GM12878 (cell line): ENCODE data around the gene LMAN2. TPM values are rescaled to one million over a fixed set of nuclear protein-coding genes. Genes with fewer than 3 reads are reported as not detected.

Source experiments
- ATAC-seq: fragments of 200-7000 bp; cut with Tn5 transposase; 3 replicates; pipeline ENCODE4 v1.9.1; 2020; ENCODE audit warnings: mild to moderate bottlenecking, moderate library complexity
- BruUV-seq: library from RNA; stranded (reverse); fragments of 400-500 nt; replicated peaks from 2 replicates; lab custom pipeline; 2021; lab: Mats Ljungman, UMichigan
- CTCF ChIA-PET: fragments of 300-600 bp; sonication (Branson Sonifier 250); formaldehyde crosslinking; extraction: SDS; loops from one replicate; lab custom pipeline; 2021; ENCODE audit warnings: inconsistent platforms; lab: Yijun Ruan, JAX
- POLR2A ChIA-PET: fragments of 350-600 bp; formaldehyde crosslinking; extraction: SDS; loops from one replicate; lab custom pipeline; 2021; ENCODE audit warnings: inconsistent platforms; lab: Charles Lee
- RAD21 ChIA-PET: fragments of 300-600 bp; sonication (Branson Sonifier 250); formaldehyde crosslinking; loops from one replicate; lab custom pipeline; 2023; ENCODE audit warnings: antibody characterized with exemption; ENCODE audit not compliant: unreplicated experiment; lab: Charles Lee
- SMC1A ChIA-PET: fragments of 300-600 bp; sonication (Branson Sonifier 250); formaldehyde crosslinking; loops from one replicate; lab custom pipeline; 2023; ENCODE audit not compliant: unreplicated experiment, uncharacterized antibody; lab: Charles Lee
- DNase-seq: peaks from one replicate; pipeline ENCODE4 v3.0.0-alpha.2; 2011; ENCODE audit warnings: low read depth, low spot score
- FAIRE-seq: peaks from 3 replicates; lab custom pipeline; 2011; peaks lifted over from hg19 to GRCh38; lab: Jason Lieb, UNC
- H2AFZ ChIP-seq: 2 replicates; pipeline ENCODE4 v1.6.0; 2011; ENCODE audit warnings: low read depth, low read length, control low read depth; ENCODE audit not compliant: control insufficient read depth
- H3K27ac ChIP-seq: 2 replicates; pipeline ENCODE4 v1.5.1; 2011; ENCODE audit warnings: control low read depth; ENCODE audit not compliant: control insufficient read depth, insufficient read depth
- H3K27me3 ChIP-seq, 2 experiments: replicated peaks in 1 of 2; 2 replicates each; pipeline versions ENCODE4 v1.6.0 to v1.6.1; 2011; ENCODE audit warnings: low read length in 1 of 2; ENCODE audit not compliant: control insufficient read depth in 2 of 2, insufficient read depth in 2 of 2
- H3K36me3 ChIP-seq, 2 experiments: 2 replicates each; pipeline ENCODE4 v1.5.1; 2011; ENCODE audit warnings: low read length in 1 of 2; ENCODE audit not compliant: control insufficient read depth in 2 of 2, insufficient read depth in 2 of 2
- H3K4me1 ChIP-seq: 2 replicates; pipeline ENCODE4 v1.6.1; 2011; ENCODE audit warnings: mild to moderate bottlenecking, low read length, moderate library complexity, mixed read lengths; ENCODE audit not compliant: control insufficient read depth, insufficient read depth
- H3K4me2 ChIP-seq: 2 replicates; pipeline ENCODE4 v1.6.0; 2011; ENCODE audit warnings: control low read depth; ENCODE audit not compliant: control insufficient read depth, insufficient read depth
- H3K4me3 ChIP-seq: fragments of 200-600 bp; sonication (generic); 2 replicates; pipeline ENCODE4 v1.5.1; 2016
- H3K79me2 ChIP-seq: 2 replicates; pipeline ENCODE4 v1.6.0; 2011; ENCODE audit warnings: low read length; ENCODE audit not compliant: control insufficient read depth, insufficient read depth
- H3K9ac ChIP-seq: 2 replicates; pipeline ENCODE4 v1.8.0; 2011; ENCODE audit warnings: low read length, control low read depth, mixed read lengths; ENCODE audit not compliant: control insufficient read depth, insufficient read depth
- H3K9me3 ChIP-seq: replicated peaks from 3 replicates; pipeline ENCODE4 v1.5.1; 2011; ENCODE audit warnings: mild to moderate bottlenecking, low read length; ENCODE audit not compliant: control insufficient read depth, insufficient read depth
- H4K20me1 ChIP-seq: 2 replicates; pipeline ENCODE4 v1.6.0; 2011; ENCODE audit not compliant: control insufficient read depth, insufficient read depth
- ASH2L ChIP-seq: fragments of 300-600, 200-600 bp; sonication (generic); IDR thresholded peaks from 2 replicates; pipeline ENCODE4 v1.6.1; 2017; ENCODE audit warnings: low read depth, mild to moderate bottlenecking, borderline replicate concordance
- BCL11A ChIP-seq: IDR thresholded peaks from 2 replicates; pipeline ENCODE4 v1.6.1; 2011; ENCODE audit warnings: low read depth, low read length
- BHLHE40 ChIP-seq, 2 experiments: fragments of 450-650 bp in 1 of 2; IDR thresholded peaks; 2 replicates each; pipeline ENCODE4 v1.6.1; 2011 to 2017; ENCODE audit warnings: low read depth in 2 of 2, borderline replicate concordance in 1 of 2, improper control_type of control experiment in 1 of 2, low read length in 1 of 2, mild to moderate bottlenecking in 1 of 2
- CHD4 ChIP-seq: fragments of 200-600 bp; sonication (generic); IDR thresholded peaks from 2 replicates; pipeline ENCODE4 v1.6.1; 2016; ENCODE audit warnings: mild to moderate bottlenecking
- DPF2 ChIP-seq: fragments of 450-650 bp; IDR thresholded peaks from 2 replicates; pipeline ENCODE4 v1.6.1; 2017; ENCODE audit warnings: mild to moderate bottlenecking
- EP300 ChIP-seq, 2 experiments: fragments of 150-350 bp in 1 of 2; IDR thresholded peaks; 2 replicates each; pipeline ENCODE4 v1.6.1; 2011 to 2012; ENCODE audit warnings: low read depth in 2 of 2, low read length in 2 of 2, borderline replicate concordance in 1 of 2, improper control_type of control experiment in 1 of 2, inconsistent platforms in 1 of 2; ENCODE audit not compliant: control insufficient read depth in 1 of 2
- GATAD2B ChIP-seq: fragments of 450-650 bp; conservative IDR thresholded peaks from 2 replicates; pipeline ENCODE4 v1.6.1; 2017; ENCODE audit warnings: low read depth, mild to moderate bottlenecking, moderate library complexity
- KDM1A ChIP-seq: fragments of 200-600 bp; sonication (generic); IDR thresholded peaks from 2 replicates; pipeline ENCODE4 v1.6.1; 2016; ENCODE audit warnings: borderline replicate concordance
- PAX8 ChIP-seq: fragments of 450-650 bp; IDR thresholded peaks from 2 replicates; pipeline ENCODE4 v1.6.1; 2017; ENCODE audit warnings: mild to moderate bottlenecking, moderate library complexity
- RBBP5 ChIP-seq: fragments of 200-600 bp; sonication (generic); conservative IDR thresholded peaks from 2 replicates; pipeline ENCODE4 v1.6.1; 2016
- RFX5 ChIP-seq: IDR thresholded peaks from 2 replicates; pipeline ENCODE4 v1.6.1; 2011; ENCODE audit warnings: low read depth, low read length, improper control_type of control experiment
- RUNX3 ChIP-seq: IDR thresholded peaks from 2 replicates; pipeline ENCODE4 v1.6.1; 2012; ENCODE audit warnings: low read length, inconsistent platforms
- SIX5 ChIP-seq: IDR thresholded peaks from 2 replicates; pipeline ENCODE4 v1.6.1; 2011; ENCODE audit warnings: mild to moderate bottlenecking, low read depth, low read length, moderate library complexity; ENCODE audit not compliant: severe bottlenecking
- SMAD5 ChIP-seq: IDR thresholded peaks from 2 replicates; pipeline ENCODE4 v1.6.1; 2016; ENCODE audit warnings: antibody characterized with exemption, low read depth
- WRNIP1 ChIP-seq: IDR thresholded peaks from 2 replicates; pipeline ENCODE4 v1.6.1; 2011; ENCODE audit warnings: low read depth, low read length, improper control_type of control experiment, borderline replicate concordance
- ZBED1 ChIP-seq: IDR thresholded peaks from 2 replicates; pipeline ENCODE4 v1.6.1; 2016; ENCODE audit warnings: borderline replicate concordance
- ZNF207 ChIP-seq: fragments of 450-650 bp; IDR thresholded peaks from 2 replicates; pipeline ENCODE4 v1.6.1; 2014; ENCODE audit warnings: antibody characterized with exemption, mild to moderate bottlenecking, borderline replicate concordance
- ZNF384 ChIP-seq: IDR thresholded peaks from 2 replicates; pipeline ENCODE4 v1.6.1; 2012; ENCODE audit warnings: low read depth, mild to moderate bottlenecking, low read length, improper control_type of control experiment, borderline replicate concordance
- ZNF622 ChIP-seq: fragments of 450-650 bp; IDR thresholded peaks from 2 replicates; pipeline ENCODE4 v1.6.1; 2017; ENCODE audit warnings: mild to moderate bottlenecking, inconsistent platforms
- WGBS: methylation state at CpG from one replicate; pipeline ENCODE4 v1.1.6; 2016; ENCODE audit warnings: low lambda C conversion rate; ENCODE audit not compliant: insufficient replicate concordance, insufficient coverage; ENCODE audit errors: missing lambda C conversion rate; 5-methylcytosine and 5-hydroxymethylcytosine counted together
- in situ Hi-C: fragments of 300-500 bp; cut with MboI; formaldehyde crosslinking; loops from 9 replicates; pipeline ENCODE4 v1.14.3; 2018; ENCODE audit warnings: mixed read lengths
- intact Hi-C: fragments of 100-400 bp; cut with micrococcal nuclease; formaldehyde crosslinking; loops from one replicate; pipeline ENCODE4 v1.14.2; 2022; ENCODE audit not compliant: unreplicated experiment
- polyA plus RNA-seq, 11 experiments: library from polyadenylated mRNA; depleted of rRNA in 4 of 11; unstranded in 6 of 11; stranded (reverse) in 5 of 11; fragments of >200 nt; fragmentation: Nextera tagmentation in 4 of 11; fragmentation: Illumina TruSeq in 1 of 11; extraction: Ambion mirVana in 4 of 11; extraction: Trizol in 1 of 11; gene quantifications; 1 replicate in 1 of 11; 2 replicates in 10 of 11; pipeline versions ENCODE4 v1.2.1 to v1.2.3, GENCODE V29; 2011 to 2016; ENCODE audit warnings: inconsistent platforms in 2 of 11, missing spikeins in 2 of 11, low read depth in 1 of 11
- total RNA-seq, 4 experiments: library from RNA; depleted of rRNA in 3 of 4; stranded (reverse); fragments of >200 nt in 3 of 4; fragmentation: Illumina TruSeq in 1 of 4; extraction: Trizol in 1 of 4; gene quantifications; 2 replicates each; pipeline versions ENCODE4 v1.2.1 to v1.2.3, GENCODE V29; 2013 to 2021
- TF ChIP-seq, protein P1 (sequence below): fragments of 450-650 bp; IDR thresholded peaks from 2 replicates; pipeline ENCODE4 v1.6.1; 2017; ENCODE audit warnings: low read depth, mild to moderate bottlenecking, moderate library complexity
- TF ChIP-seq, protein P2 (sequence below): fragments of 450-650 bp; IDR thresholded peaks from 2 replicates; pipeline ENCODE4 v1.6.1; 2016; ENCODE audit warnings: mild to moderate bottlenecking
- TF ChIP-seq, protein P3 (sequence below): IDR thresholded peaks from 2 replicates; pipeline ENCODE4 v1.6.1; 2011; ENCODE audit warnings: low read depth, mild to moderate bottlenecking, low read length, moderate library complexity, borderline replicate concordance; ENCODE audit errors: extremely low read depth

The LMAN2 gene
- total and polyA plus RNA-seq, 10 of the 15 experiments (the other 5 are each of a cell fraction or from before 2014, with no cell fraction given): 2.4 to 264 (median 147) TPM

DNA sequence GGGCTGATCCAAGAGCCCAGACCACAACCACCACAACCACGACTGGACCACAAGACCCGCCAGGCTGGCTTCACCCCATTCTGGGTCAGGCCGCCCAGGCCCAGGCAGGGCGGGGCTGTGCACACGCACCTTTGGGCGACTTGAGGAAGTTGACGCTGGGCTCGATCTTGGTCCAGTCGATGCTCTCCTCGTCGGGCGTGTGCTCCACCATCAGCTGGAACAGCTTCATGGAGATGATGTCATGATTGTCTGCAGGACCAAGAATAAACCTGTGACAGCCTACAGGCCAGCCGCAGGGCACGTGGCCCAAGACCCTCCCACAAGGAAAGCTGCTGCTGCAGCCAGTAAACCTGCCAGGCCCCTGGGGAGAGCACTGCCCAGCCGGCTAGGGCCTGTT, 17.3 kb downstream of the LMAN2 start (continued):
- TF ChIP-seq SIX5 (no peak), RUNX3 (no peak), BCL11A (no peak), PAX8 (no peak), ZBED1 (no peak), ZNF622 (no peak), BHLHE40 (IDR thresholded peaks at IDR 0.05; ENCODE audit: borderline replicate concordance in 1 of 2, low read depth in 2 of 2, low read length in 1 of 2) (no peak), KDM1A (no peak), RBBP5 (no peak), GATAD2B (no peak)
- TF ChIP-seq, protein P1, sequence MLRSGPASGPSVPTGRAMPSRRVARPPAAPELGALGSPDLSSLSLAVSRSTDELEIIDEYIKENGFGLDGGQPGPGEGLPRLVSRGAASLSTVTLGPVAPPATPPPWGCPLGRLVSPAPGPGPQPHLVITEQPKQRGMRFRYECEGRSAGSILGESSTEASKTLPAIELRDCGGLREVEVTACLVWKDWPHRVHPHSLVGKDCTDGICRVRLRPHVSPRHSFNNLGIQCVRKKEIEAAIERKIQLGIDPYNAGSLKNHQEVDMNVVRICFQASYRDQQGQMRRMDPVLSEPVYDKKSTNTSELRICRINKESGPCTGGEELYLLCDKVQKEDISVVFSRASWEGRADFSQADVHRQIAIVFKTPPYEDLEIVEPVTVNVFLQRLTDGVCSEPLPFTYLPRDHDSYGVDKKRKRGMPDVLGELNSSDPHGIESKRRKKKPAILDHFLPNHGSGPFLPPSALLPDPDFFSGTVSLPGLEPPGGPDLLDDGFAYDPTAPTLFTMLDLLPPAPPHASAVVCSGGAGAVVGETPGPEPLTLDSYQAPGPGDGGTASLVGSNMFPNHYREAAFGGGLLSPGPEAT: no peak
- TF ChIP-seq, all 136 proteins: peak for 0

DNA sequence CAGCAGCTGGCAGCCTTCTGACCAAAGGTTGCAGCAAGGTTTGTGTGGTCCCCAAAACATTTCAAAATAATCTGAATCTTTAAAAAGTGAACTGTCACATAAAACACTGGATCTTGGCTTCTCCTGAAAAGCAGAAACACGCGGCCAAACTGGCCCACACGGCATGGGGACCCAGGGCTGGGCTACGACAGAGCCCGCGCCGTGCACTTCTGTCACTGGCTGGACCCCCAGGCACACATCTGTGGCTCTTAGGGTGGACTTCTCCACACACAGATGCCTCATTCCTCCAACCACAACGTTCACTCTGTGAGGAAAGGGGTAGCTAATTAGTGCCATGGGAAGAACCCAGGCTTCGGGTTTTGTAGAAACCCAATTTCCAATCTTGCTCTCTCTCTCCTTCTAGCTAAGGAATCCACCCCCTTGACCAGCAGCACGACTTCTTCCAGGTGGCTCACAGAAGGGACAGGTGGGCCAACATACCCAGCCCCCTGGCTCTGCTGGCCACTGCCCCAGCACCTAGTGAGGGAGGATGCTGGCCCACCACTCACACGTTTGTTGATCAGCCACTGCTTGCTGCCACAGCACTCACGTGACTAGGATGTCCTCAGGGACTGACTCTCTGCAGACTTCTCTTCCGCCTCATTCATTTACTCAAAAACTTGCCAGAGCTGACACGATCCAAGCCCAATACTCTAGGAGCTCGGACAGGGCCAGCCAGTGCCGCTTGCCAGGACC, 17.9 kb downstream of the LMAN2 start:
- Histone ChIP-seq H3K36me3 (peaks cover 26 to 69% of the 10 kb centered on the region in 2 experiments), H3K4me3 (no peak overlapping the region), H3K27me3 (no peaks in the 10 kb centered on the region), H3K9ac (no peak overlapping the region), H3K27ac (no peak overlapping the region), H3K79me2 (no peaks in the 10 kb centered on the region; the same call in 1 of the 2 replicates), H2AFZ (no peak overlapping the region), H3K4me1 (no peaks in the 10 kb centered on the region), H3K9me3 (no peaks in the 10 kb centered on the region), H3K4me2 (no peak overlapping the region), H4K20me1 (no peaks in the 10 kb centered on the region; the same call in 1 of the 2 replicates)
- RAD21 ChIA-PET: no interaction called here
- in situ Hi-C loops (no loop called here), intact Hi-C loops (no loop called here)
- BruUV-seq: TSS peak; percentile 15
- POLR2A ChIA-PET: interaction anchor here (0.7 to 1.2 kb wide), 2 partner anchors 13 to 17 kb away, joined by 3 to 7 read pairs; no protein-coding TSS in a partner anchor
- CTCF ChIA-PET: interaction anchor here (1.3 kb wide), 1 partner anchor 15 kb away, joined by 3 read pairs; no protein-coding TSS in a partner anchor
- FAIRE-seq (no peak), DNase-seq (no peak), ATAC-seq (no peak)
- SMC1A ChIA-PET: no interaction called here
- WGBS: 93% methylated on average over 16 of the region's 16 CpGs
- TF ChIP-seq EP300 (IDR thresholded peaks at IDR 0.05; ENCODE audit: borderline replicate concordance in 1 of 2, control insufficient read depth in 1 of 2, low read depth in 2 of 2, low read length in 2 of 2) (no peak), DPF2 (no peak), SMAD5 (no peak), ZNF384 (no peak), RFX5 (no peak), ZNF207 (no peak), WRNIP1 (no peak), ASH2L (no peak), CHD4 (no peak)
- TF ChIP-seq, protein P2, sequence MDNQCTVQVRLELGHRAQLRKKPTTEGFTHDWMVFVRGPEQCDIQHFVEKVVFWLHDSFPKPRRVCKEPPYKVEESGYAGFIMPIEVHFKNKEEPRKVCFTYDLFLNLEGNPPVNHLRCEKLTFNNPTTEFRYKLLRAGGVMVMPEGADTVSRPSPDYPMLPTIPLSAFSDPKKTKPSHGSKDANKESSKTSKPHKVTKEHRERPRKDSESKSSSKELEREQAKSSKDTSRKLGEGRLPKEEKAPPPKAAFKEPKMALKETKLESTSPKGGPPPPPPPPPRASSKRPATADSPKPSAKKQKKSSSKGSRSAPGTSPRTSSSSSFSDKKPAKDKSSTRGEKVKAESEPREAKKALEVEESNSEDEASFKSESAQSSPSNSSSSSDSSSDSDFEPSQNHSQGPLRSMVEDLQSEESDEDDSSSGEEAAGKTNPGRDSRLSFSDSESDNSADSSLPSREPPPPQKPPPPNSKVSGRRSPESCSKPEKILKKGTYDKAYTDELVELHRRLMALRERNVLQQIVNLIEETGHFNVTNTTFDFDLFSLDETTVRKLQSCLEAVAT: no peak
- TF ChIP-seq, protein P3, sequence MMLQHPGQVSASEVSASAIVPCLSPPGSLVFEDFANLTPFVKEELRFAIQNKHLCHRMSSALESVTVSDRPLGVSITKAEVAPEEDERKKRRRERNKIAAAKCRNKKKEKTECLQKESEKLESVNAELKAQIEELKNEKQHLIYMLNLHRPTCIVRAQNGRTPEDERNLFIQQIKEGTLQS: no peak
